Kidney (tissue), 14 donors: ENCODE results near the gene NHEJ1. TPM values are rescaled to one million over a fixed set of nuclear protein-coding genes. Genes with fewer than 3 reads are reported as not detected.

Source experiments
- DNase-seq, 5 donors: peaks; one replicate each; pipeline ENCODE4 v3.0.0-alpha.2; 2013 to 2020
- FAIRE-seq: peaks from 2 replicates; lab custom pipeline; 2012; peaks lifted over from hg19 to GRCh38; lab: Jason Lieb, UNC
- H3K27ac ChIP-seq, 2 donors: one replicate each; pipeline ENCODE4 v1.7.0; 2013; ENCODE audit warnings: low read depth in 2 of 2, low read length in 2 of 2, inconsistent platforms in 1 of 2
- H3K27me3 ChIP-seq: one replicate; pipeline ENCODE4 v1.7.1; 2013; ENCODE audit warnings: low read length, inconsistent platforms; ENCODE audit not compliant: control insufficient read depth, insufficient read depth
- H3K36me3 ChIP-seq, 3 donors: one replicate each; pipeline versions ENCODE4 v1.7.0 to v1.7.1; 2013; ENCODE audit warnings: low read length in 3 of 3, control low read depth in 1 of 3, inconsistent platforms in 1 of 3; ENCODE audit not compliant: insufficient read depth in 3 of 3, control insufficient read depth in 2 of 3
- H3K4me1 ChIP-seq, 3 donors: one replicate each; pipeline versions ENCODE4 v1.7.0 to v1.7.1; 2013; ENCODE audit warnings: low read length in 3 of 3, inconsistent platforms in 1 of 3, low read depth in 1 of 3; ENCODE audit not compliant: control insufficient read depth in 2 of 3, insufficient read depth in 2 of 3
- H3K4me3 ChIP-seq, 3 donors: one replicate each; pipeline versions ENCODE4 v1.7.0 to v1.8.1; 2013; ENCODE audit warnings: low read length in 3 of 3, control low read depth in 1 of 3, inconsistent platforms in 1 of 3
- H3K9ac ChIP-seq, 3 donors: one replicate each; pipeline versions ENCODE4 v1.7.0 to v1.7.1; 2013; ENCODE audit warnings: low read length in 3 of 3, control low read depth in 1 of 3, inconsistent platforms in 1 of 3
- H3K9me3 ChIP-seq, 3 donors: one replicate each; pipeline versions ENCODE4 v1.7.0 to v1.7.1; 2013; ENCODE audit warnings: low read length in 3 of 3, control low read depth in 1 of 3, inconsistent platforms in 1 of 3; ENCODE audit not compliant: control insufficient read depth in 2 of 3, insufficient read depth in 1 of 3
- CTCF ChIP-seq: IDR thresholded peaks from 3 replicates; pipeline ENCODE4 v1.5.1; 2012; ENCODE audit warnings: mild to moderate bottlenecking, moderate library complexity, borderline replicate concordance; ENCODE audit not compliant: insufficient read depth; ENCODE audit errors: extremely low read depth
- intact Hi-C: fragments of 100-400 bp; cut with DNase I; formaldehyde crosslinking; loops from one replicate; pipeline ENCODE4 v1.11.1; 2022
- polyA plus RNA-seq: library from polyadenylated mRNA; stranded (reverse); fragments of 350-450 nt; fragmentation: Illumina TruSeq; extraction: RNeasy Lipid Tissue Mini Kit (QIAGEN cat#74804); gene quantifications from one replicate; pipeline ENCODE4 v1.2.3, GENCODE V29; 2014; ENCODE audit warnings: low read depth, low replicate concordance; ENCODE audit not compliant: insufficient read depth
- total RNA-seq: library from RNA; stranded (reverse); fragmentation: NEBNext Ultra II Directional; extraction: Animal tissue kit (Norgen Biotek cat#: 25700); gene quantifications from one replicate; pipeline ENCODE4 v1.2.1, GENCODE V29; 2021
- donor health status: control.
- donor health status: control.
- donor health status: control.
- donor health status: control.
- donor health status: control.
- donor health status: DM: yes; HTN: yes; CAD: no.
- donor health status: Normal renal cell carcinoma (clear cell type).

Gene NHEJ1
- total and polyA plus RNA-seq, 2 donors from 2014 or later = 17.5 to 17.7 TPM

- Histone ChIP-seq H3K4me1 (peaks cover 5 to 23% (median 20%) of the 10 kb centered on the region in 3 donors), H3K27ac (no peak overlapping the region)
Observed at GRCh38 chr2:219179601-219180465, 19.2 kb upstream of the NHEJ1 start.

GRCh38 chr2:219178377-219179175, 18.0 kb upstream of the NHEJ1 start:
- intact Hi-C loops = no loop called here
- Histone ChIP-seq H3K27ac (peak overlapping the region; percentile 85 to 88), H3K9me3 (no peaks in the 10 kb centered on the region), H3K9ac (peak overlapping the region; percentile 60 to 81 (median 77)), H3K4me3 (peak overlapping the region; percentile 72 to 90 (median 88)), H3K27me3 (no peaks in the 10 kb centered on the region), H3K4me1 (peaks cover 5 to 32% (median 31%) of the 10 kb centered on the region in 3 donors), H3K36me3 (peaks cover 12 to 54% (median 43%) of the 10 kb centered on the region in 3 donors)
- FAIRE-seq = no peak
- peak in 2 of 5 donors; percentile 62 to 65 for DNase-seq
- no peak for TF ChIP-seq CTCF

More at GRCh38 chr2:219179601-219180465, 19.2 kb upstream of the NHEJ1 start:
- Histone ChIP-seq H3K9me3 (no peaks in the 10 kb centered on the region), H3K4me3 (peak overlapping the region in 1 of 3 donors; percentile 90), H3K36me3 (peaks cover 11 to 47% (median 40%) of the 10 kb centered on the region in 3 donors), H3K27me3 (no peaks in the 10 kb centered on the region), H3K9ac (no peak overlapping the region)
- FAIRE-seq = no peak
- intact Hi-C loops = no loop called here
- no peak for DNase-seq
- TF ChIP-seq CTCF = no peak

- no peaks in the 10 kb centered on the region for H3K27me3 ChIP-seq
- H3K4me1 ChIP-seq = peaks cover 5 to 35% (median 27%) of the 10 kb centered on the region in 3 donors
- H3K9ac ChIP-seq = peak within 1 kb of the TSS; percentile 78 to 98 (median 81)
- intact Hi-C loops = no loop called here
- H3K27ac ChIP-seq = peak within 1 kb of the TSS; percentile 97 to 100
- peak; percentile 91 to 96 (median 95) for DNase-seq
- peak; percentile 36 for TF ChIP-seq CTCF
- H3K4me3 ChIP-seq = peak within 1 kb of the TSS; percentile 79 to 95 (median 88)
- H3K9me3 ChIP-seq = no peaks in the 10 kb centered on the region
- peaks cover 10 to 52% (median 39%) of the 10 kb centered on the region in 3 donors for H3K36me3 ChIP-seq
- FAIRE-seq = no peak
Observed at GRCh38 chr2:219177552-219178376, 17.1 kb upstream of the NHEJ1 start, which contains the start of gene RETREG2. RETREG2 (plus strand) TSS chr2:219178275; CDS start chr2:219178353, 78 bp downstream.
